ENCODE results near the gene CFAP52.

The CFAP52 gene

GRCh38 chr17:9644910-9645751 lies 68.7 kb downstream of the CFAP52 start, which contains the start of gene USP43 (continued):
- TF ChIP-seq, protein P1, sequence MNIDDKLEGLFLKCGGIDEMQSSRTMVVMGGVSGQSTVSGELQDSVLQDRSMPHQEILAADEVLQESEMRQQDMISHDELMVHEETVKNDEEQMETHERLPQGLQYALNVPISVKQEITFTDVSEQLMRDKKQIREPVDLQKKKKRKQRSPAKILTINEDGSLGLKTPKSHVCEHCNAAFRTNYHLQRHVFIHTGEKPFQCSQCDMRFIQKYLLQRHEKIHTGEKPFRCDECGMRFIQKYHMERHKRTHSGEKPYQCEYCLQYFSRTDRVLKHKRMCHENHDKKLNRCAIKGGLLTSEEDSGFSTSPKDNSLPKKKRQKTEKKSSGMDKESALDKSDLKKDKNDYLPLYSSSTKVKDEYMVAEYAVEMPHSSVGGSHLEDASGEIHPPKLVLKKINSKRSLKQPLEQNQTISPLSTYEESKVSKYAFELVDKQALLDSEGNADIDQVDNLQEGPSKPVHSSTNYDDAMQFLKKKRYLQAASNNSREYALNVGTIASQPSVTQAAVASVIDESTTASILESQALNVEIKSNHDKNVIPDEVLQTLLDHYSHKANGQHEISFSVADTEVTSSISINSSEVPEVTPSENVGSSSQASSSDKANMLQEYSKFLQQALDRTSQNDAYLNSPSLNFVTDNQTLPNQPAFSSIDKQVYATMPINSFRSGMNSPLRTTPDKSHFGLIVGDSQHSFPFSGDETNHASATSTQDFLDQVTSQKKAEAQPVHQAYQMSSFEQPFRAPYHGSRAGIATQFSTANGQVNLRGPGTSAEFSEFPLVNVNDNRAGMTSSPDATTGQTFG (tag by site-specific recombination; IDR thresholded peaks at IDR 0.05; ENCODE audit: borderline replicate concordance): no peak
- TF ChIP-seq OSR2 (tag by site-specific recombination; IDR thresholded peaks at IDR 0.05) (peak; percentile 36; the same call in 1 of the 2 replicates), REST (tag by site-specific recombination; IDR thresholded peaks at IDR 0.05) (no peak), TCF7L2 (IDR thresholded peaks at IDR 0.05; ENCODE audit: borderline replicate concordance, low read depth, low read length) (no peak), PRDM1 (tag by site-specific recombination; IDR thresholded peaks at IDR 0.05) (no peak), KLF10 (tag by site-specific recombination; IDR thresholded peaks at IDR 0.05) (peak; percentile 65), ZNF449 (tag by site-specific recombination; IDR thresholded peaks at IDR 0.05) (no peak), KLF17 (tag by site-specific recombination; IDR thresholded peaks at IDR 0.05) (peak; percentile 73), FEZF1 (tag by site-specific recombination; IDR thresholded peaks at IDR 0.05) (peak; percentile 53), OVOL3 (tag by site-specific recombination; IDR thresholded peaks at IDR 0.05) (no peak), ZNF596 (tag by site-specific recombination; IDR thresholded peaks at IDR 0.05) (no peak), ZNF274 (IDR thresholded peaks at IDR 0.05; ENCODE audit: low read length) (no peak), ZNF274 (tag by site-specific recombination; IDR thresholded peaks at IDR 0.05; ENCODE audit: borderline replicate concordance) (no peak), ZNF133 (tag by site-specific recombination; IDR thresholded peaks at IDR 0.05) (no peak), ZNF549 (tag by site-specific recombination; IDR thresholded peaks at IDR 0.05) (no peak), ZNF169 (tag by site-specific recombination; IDR thresholded peaks at IDR 0.05) (no peak), ZNF555 (tag by site-specific recombination; conservative IDR thresholded peaks at IDR 0.05) (no peak), KLF16 (tag by site-specific recombination; IDR thresholded peaks at IDR 0.05) (peak; percentile 56; the same call in 1 of the 2 replicates), SCRT2 (tag by site-specific recombination; IDR thresholded peaks at IDR 0.05) (peak; percentile 95), ZNF571 (tag by site-specific recombination; IDR thresholded peaks at IDR 0.05) (no peak), GLIS1 (tag by site-specific recombination; IDR thresholded peaks at IDR 0.05) (peak; percentile 80)
- TF ChIP-seq, protein P2, sequence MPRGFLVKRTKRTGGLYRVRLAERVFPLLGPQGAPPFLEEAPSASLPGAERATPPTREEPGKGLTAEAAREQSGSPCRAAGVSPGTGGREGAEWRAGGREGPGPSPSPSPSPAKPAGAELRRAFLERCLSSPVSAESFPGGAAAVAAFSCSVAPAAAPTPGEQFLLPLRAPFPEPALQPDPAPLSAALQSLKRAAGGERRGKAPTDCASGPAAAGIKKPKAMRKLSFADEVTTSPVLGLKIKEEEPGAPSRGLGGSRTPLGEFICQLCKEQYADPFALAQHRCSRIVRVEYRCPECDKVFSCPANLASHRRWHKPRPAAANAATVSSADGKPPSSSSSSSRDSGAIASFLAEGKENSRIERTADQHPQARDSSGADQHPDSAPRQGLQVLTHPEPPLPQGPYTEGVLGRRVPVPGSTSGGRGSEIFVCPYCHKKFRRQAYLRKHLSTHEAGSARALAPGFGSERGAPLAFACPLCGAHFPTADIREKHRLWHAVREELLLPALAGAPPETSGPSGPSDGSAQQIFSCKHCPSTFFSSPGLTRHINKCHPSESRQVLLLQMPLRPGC (tag by site-specific recombination; IDR thresholded peaks at IDR 0.05): no peak; the same call in 1 of the 2 replicates
- TF ChIP-seq, protein P3, sequence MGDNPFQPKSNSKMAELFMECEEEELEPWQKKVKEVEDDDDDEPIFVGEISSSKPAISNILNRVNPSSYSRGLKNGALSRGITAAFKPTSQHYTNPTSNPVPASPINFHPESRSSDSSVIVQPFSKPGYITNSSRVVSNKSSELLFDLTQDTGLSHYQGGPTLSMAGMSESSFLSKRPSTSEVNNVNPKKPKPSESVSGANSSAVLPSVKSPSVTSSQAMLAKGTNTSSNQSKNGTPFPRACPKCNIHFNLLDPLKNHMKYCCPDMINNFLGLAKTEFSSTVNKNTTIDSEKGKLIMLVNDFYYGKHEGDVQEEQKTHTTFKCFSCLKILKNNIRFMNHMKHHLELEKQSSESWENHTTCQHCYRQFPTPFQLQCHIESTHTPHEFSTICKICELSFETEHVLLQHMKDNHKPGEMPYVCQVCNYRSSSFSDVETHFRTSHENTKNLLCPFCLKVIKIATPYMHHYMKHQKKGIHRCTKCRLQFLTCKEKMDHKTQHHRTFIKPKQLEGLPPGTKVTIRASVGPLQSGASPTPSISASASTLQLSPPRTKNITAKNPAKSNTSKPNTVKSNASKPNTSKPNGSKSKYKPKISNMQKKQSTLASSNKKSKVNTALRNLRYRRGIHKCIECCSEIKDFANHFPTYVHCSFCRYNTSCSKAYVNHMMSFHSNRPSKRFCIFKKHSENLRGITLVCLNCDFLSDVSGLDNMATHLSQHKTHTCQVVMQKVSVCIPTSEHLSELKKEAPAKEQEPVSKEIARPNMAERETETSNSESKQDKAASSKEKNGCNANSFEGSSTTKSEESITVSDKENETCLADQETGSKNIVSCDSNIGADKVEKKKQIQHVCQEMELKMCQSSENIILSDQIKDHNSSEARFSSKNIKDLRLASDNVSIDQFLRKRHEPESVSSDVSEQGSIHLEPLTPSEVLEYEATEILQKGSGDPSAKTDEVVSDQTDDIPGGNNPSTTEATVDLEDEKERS (tag by site-specific recombination; IDR thresholded peaks at IDR 0.05): no peak
- TF ChIP-seq, protein P4, sequence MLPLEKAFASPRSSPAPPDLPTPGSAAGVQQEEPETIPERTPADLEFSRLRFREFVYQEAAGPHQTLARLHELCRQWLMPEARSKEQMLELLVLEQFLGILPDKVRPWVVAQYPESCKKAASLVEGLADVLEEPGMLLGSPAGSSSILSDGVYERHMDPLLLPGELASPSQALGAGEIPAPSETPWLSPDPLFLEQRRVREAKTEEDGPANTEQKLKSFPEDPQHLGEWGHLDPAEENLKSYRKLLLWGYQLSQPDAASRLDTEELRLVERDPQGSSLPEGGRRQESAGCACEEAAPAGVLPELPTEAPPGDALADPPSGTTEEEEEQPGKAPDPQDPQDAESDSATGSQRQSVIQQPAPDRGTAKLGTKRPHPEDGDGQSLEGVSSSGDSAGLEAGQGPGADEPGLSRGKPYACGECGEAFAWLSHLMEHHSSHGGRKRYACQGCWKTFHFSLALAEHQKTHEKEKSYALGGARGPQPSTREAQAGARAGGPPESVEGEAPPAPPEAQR (tag by site-specific recombination; IDR thresholded peaks at IDR 0.05): no peak

Measured in HEK293 (cell line).